ENCODE results near the gene RPS16. TPM values are rescaled to one million over a fixed set of nuclear protein-coding genes. Genes with fewer than 3 reads are reported as not detected.

Gene RPS16
- 2,020 and 2,116 TPM in 2 replicates for total RNA-seq
- long read RNA-seq, transcript RPS16-201 (5 exons, 560 nt) = major isoform, 540 of 557 reads
- long read RNA-seq, partial matches to known transcripts = 6 of 557 reads
- long read RNA-seq, other reads (novel, unspliced or antisense) = 6 of 557 reads

- Mint-ChIP-seq H3K9me3 (no peaks in the 10 kb centered on the region), H3K4me1 (peaks cover 34% of the 10 kb centered on the region), H3K27ac (ENCODE audit: unreplicated experiment) (peak within 1 kb of the TSS; percentile 100), H3K4me3 (peak within 1 kb of the TSS; percentile 100), H3K36me3 (ENCODE audit: low read depth) (peaks cover 15% of the 10 kb centered on the region), H3K27me3 (ENCODE audit: low read depth) (peaks cover 10% of the 10 kb centered on the region)
- TF ChIP-seq CTCF (conservative IDR thresholded peaks at IDR 0.05) = no peak
- DNase-seq (ENCODE audit: low read depth, low spot score) = peak; percentile 98
Measured at GRCh38 chr19:39435499-39436349, at the start of gene RPS16. Gene RPS16 (minus strand): TSS chr19:39435949. CDS start chr19:39435895, 54 bp downstream.

GRCh38 chr19:39483141-39483540, 47.4 kb upstream of the RPS16 start:
- Mint-ChIP-seq H3K4me3 (peak overlapping the region; percentile 83), H3K4me1 (peaks cover 23% of the 10 kb centered on the region), H3K9me3 (no peaks in the 10 kb centered on the region), H3K36me3 (ENCODE audit: low read depth) (peaks cover 3% of the 10 kb centered on the region), H3K27ac (ENCODE audit: unreplicated experiment) (no peak overlapping the region), H3K27me3 (ENCODE audit: low read depth) (no peaks in the 10 kb centered on the region)
- TF ChIP-seq CTCF (conservative IDR thresholded peaks at IDR 0.05) = no peak
- DNase-seq (ENCODE audit: low read depth, low spot score) = no peak

- peaks cover 23% of the 10 kb centered on the region for H3K4me1 Mint-ChIP-seq
- no peaks in the 10 kb centered on the region for H3K27me3 Mint-ChIP-seq (ENCODE audit: low read depth)
- peak overlapping the region; percentile 97 for H3K27ac Mint-ChIP-seq (ENCODE audit: unreplicated experiment)
- no peak for DNase-seq (ENCODE audit: low read depth, low spot score)
- no peak for TF ChIP-seq CTCF (conservative IDR thresholded peaks at IDR 0.05)
- H3K36me3 Mint-ChIP-seq (ENCODE audit: low read depth) = peaks cover under 1% of the 10 kb centered on the region
- peak overlapping the region; percentile 93 for H3K4me3 Mint-ChIP-seq
- H3K9me3 Mint-ChIP-seq = no peaks in the 10 kb centered on the region
Measured at GRCh38 chr19:39481676-39482075, 45.9 kb upstream of the RPS16 start.

- Mint-ChIP-seq H3K27ac (ENCODE audit: unreplicated experiment) (peak overlapping the region; percentile 97), H3K27me3 (ENCODE audit: low read depth) (no peaks in the 10 kb centered on the region), H3K4me3 (peak overlapping the region; percentile 93), H3K4me1 (peaks cover 23% of the 10 kb centered on the region), H3K36me3 (ENCODE audit: low read depth) (peaks cover 5% of the 10 kb centered on the region), H3K9me3 (no peaks in the 10 kb centered on the region)
- TF ChIP-seq CTCF (conservative IDR thresholded peaks at IDR 0.05) = no peak
- no peak for DNase-seq (ENCODE audit: low read depth, low spot score)
Measured at GRCh38 chr19:39481229-39481545, 45.4 kb upstream of the RPS16 start.

- peak within 1 kb of the TSS; percentile 97 for H3K27ac Mint-ChIP-seq (ENCODE audit: unreplicated experiment)
- H3K4me3 Mint-ChIP-seq = peak within 1 kb of the TSS; percentile 93
Measured at GRCh38 chr19:39480337-39481228, 44.8 kb upstream of the RPS16 start, which contains the start of gene TIMM50. Gene TIMM50 (plus strand): TSS chr19:39480838. CDS start chr19:39480854, 16 bp downstream.

More at GRCh38 chr19:39480337-39481228, 44.8 kb upstream of the RPS16 start, which contains the start of gene TIMM50:
- no peaks in the 10 kb centered on the region for H3K27me3 Mint-ChIP-seq (ENCODE audit: low read depth)
- peaks cover 5% of the 10 kb centered on the region for H3K36me3 Mint-ChIP-seq (ENCODE audit: low read depth)
- no peaks in the 10 kb centered on the region for H3K9me3 Mint-ChIP-seq
- DNase-seq (ENCODE audit: low read depth, low spot score) = peak; percentile 99
- H3K4me1 Mint-ChIP-seq = peaks cover 23% of the 10 kb centered on the region
- no peak for TF ChIP-seq CTCF (conservative IDR thresholded peaks at IDR 0.05)
